ENCODE measurements around the gene VAMP5.

GRCh38 chr2:85547859-85548607, 36.2 kb upstream of the VAMP5 start:
- TF ChIP-seq CTCF (IDR thresholded peaks at IDR 0.05) = no peak
- no peak for TF ChIP-seq POLR2AphosphoS5 (IDR thresholded peaks at IDR 0.05)
- TF ChIP-seq POLR2A (IDR thresholded peaks at IDR 0.05) = no peak
- no peak for TF ChIP-seq EP300 (IDR thresholded peaks at IDR 0.05)
